NCI-H2227 (cell line): ENCODE measurements around the gene SPTBN4.
A peak's percentile ranks its signal among the peaks of the same experiment; 100 is the strongest.
"Not testable (repeated sequence)": the region's sequence is repeated elsewhere in the genome, so short reads cannot be mapped to it uniquely, and the experiment has no call there.

Experiments used
- DNase-seq: peaks from one replicate; lab custom pipeline; 2025; ENCODE audit not compliant: unreplicated experiment; lab: John Stamatoyannopoulos, UW

Gene SPTBN4

GRCh38 chr19:40613690-40614621 lies 147.2 kb downstream of the SPTBN4 start:
- peak; percentile 99 for DNase-seq

- DNase-seq: peak; percentile 95
Observed at GRCh38 chr19:40614622-40615411, 148.0 kb downstream of the SPTBN4 start.

GRCh38 chr19:40616178-40616577 lies 149.4 kb downstream of the SPTBN4 start:
- no peak for DNase-seq

GRCh38 chr19:40616941-40617340 lies 150.1 kb downstream of the SPTBN4 start:
- no peak for DNase-seq

- DNase-seq: no peak
Observed at GRCh38 chr19:40617961-40618360, 151.2 kb downstream of the SPTBN4 start.

GRCh38 chr19:40619333-40620160 lies 152.7 kb downstream of the SPTBN4 start:
- DNase-seq: no peak

GRCh38 chr19:40620161-40620485 lies 153.3 kb downstream of the SPTBN4 start:
- no peak for DNase-seq

- DNase-seq: no peak
Observed at GRCh38 chr19:40621283-40621682, 154.5 kb downstream of the SPTBN4 start.

GRCh38 chr19:40621966-40622772 lies 155.4 kb downstream of the SPTBN4 start:
- no peak for DNase-seq

- DNase-seq: no peak
Observed at GRCh38 chr19:40622773-40623075, 155.9 kb downstream of the SPTBN4 start.

- peak; percentile 98 for DNase-seq
Observed at GRCh38 chr19:40623403-40624251, 156.8 kb downstream of the SPTBN4 start.

GRCh38 chr19:40624369-40625153 lies 157.8 kb downstream of the SPTBN4 start:
- DNase-seq: not testable (repeated sequence)

GRCh38 chr19:40625406-40626120 lies 158.8 kb downstream of the SPTBN4 start:
- DNase-seq: no peak
